ENCODE measurements around the gene FBXO8.

DNA sequence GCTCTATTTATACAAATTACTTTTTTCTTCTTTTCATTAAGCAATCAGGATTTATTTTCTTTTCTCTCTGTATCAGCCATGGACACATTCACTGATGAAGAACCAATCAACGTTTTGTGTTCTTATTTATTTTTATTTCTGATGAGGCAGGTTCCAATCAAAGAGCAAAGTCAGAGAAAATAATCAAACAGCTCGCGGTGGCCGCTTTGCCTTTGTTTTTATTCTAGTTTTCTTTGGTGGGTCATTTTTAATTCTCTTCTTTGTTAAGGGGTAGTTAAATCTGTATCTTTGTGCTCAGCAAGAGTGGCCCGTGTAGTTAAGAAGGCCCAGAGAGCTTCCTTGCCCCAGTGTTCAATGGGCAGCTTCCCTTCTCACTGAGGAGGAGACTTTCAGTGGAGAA, 71.4 kb downstream of the FBXO8 start:
- TF ChIP-seq, protein P1, sequence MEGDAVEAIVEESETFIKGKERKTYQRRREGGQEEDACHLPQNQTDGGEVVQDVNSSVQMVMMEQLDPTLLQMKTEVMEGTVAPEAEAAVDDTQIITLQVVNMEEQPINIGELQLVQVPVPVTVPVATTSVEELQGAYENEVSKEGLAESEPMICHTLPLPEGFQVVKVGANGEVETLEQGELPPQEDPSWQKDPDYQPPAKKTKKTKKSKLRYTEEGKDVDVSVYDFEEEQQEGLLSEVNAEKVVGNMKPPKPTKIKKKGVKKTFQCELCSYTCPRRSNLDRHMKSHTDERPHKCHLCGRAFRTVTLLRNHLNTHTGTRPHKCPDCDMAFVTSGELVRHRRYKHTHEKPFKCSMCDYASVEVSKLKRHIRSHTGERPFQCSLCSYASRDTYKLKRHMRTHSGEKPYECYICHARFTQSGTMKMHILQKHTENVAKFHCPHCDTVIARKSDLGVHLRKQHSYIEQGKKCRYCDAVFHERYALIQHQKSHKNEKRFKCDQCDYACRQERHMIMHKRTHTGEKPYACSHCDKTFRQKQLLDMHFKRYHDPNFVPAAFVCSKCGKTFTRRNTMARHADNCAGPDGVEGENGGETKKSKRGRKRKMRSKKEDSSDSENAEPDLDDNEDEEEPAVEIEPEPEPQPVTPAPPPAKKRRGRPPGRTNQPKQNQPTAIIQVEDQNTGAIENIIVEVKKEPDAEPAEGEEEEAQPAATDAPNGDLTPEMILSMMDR (IDR thresholded peaks at IDR 0.05) = no peak
- TF ChIP-seq POLR2A (IDR thresholded peaks at IDR 0.05) (no peak), POLR2AphosphoS5 (IDR thresholded peaks at IDR 0.05) (no peak)

All from breast epithelium (tissue), 3 donors.